GM19455 (cell line): Measurements from ENCODE around the gene NOS1AP.

ENCODE experiments used
- ATAC-seq: cut with Tn5 transposase; IDR thresholded peaks from one replicate; pipeline ENCODE4 v1.9.1; 2021; ENCODE audit not compliant: unreplicated experiment

Gene NOS1AP

DNA sequence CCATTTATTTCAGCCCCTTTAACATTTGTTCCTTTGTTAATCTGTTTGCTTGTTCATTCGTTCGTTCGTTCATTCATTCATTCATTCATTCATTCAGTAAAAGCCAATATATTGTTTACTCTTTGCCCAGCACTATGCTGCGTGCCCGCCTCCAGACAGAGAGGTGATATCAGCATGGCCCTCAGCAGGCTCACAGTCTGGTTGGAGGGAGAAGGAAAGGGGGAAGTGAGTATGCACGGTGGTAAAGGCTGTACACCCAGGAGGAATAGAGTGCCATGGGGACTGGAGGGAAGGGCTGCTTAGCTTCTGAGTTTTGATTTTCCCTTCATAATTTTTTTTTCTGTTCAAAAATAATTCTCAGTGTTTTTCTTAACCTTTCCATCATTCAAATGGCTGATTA is 144.7 kb downstream of the NOS1AP start:
- no peak for ATAC-seq

DNA sequence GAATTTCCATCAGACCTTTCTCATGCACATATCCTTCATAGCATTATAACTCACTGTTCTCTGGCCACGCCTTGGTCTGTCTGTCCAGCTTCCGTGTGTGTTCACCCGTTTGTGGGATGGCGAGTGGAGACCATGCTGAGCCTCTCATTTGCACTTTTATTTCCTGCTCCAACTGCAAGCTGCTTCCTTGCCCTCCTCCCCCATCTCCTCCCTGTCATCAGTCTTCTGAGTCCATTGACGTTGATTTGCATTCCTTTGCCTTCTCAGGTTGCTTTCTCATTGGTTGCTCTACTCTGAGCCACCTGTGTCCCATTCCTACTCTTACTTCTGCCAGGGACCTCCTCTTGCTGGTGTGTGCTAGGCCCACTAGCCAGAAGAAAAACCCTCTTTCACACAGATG is 146.4 kb downstream of the NOS1AP start:
- no peak for ATAC-seq

DNA sequence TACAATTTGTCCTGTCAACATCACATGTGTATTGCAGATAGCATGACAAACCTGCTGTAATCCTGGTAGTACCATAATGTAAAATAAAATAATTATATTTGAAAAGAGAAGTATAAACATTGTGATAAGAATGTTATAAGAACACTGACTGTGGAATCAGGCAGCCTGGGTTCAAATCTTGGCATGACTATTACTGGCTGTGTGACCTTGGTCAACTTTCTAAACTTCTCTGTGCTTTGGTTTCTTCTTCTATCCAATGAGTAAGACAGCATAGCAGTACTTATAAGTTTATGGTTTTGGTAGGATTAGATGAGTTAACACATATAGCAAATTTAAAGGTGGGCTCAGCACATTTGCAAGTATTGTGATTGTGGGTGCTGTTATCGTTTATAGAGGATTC is 147.1 kb downstream of the NOS1AP start:
- ATAC-seq: no peak

DNA sequence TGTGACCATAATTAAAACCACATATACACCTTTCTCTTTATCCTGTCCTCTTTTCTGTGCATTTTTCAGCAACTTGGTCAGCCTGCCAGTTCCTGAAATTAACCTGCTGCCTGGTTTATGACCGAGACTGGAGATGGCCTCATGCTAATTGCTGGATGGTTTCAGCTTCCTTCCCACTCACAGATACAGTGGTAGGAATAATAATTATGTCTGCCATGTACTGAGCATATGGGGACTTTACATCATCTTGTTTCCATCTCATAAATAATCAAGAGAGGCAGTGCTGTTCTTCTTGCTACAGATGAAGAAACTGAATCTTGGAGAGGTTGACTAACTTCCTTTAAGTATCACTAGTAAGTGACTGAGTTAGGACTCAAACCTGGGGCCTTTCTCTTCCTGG is 148.2 kb downstream of the NOS1AP start:
- ATAC-seq: no peak

DNA sequence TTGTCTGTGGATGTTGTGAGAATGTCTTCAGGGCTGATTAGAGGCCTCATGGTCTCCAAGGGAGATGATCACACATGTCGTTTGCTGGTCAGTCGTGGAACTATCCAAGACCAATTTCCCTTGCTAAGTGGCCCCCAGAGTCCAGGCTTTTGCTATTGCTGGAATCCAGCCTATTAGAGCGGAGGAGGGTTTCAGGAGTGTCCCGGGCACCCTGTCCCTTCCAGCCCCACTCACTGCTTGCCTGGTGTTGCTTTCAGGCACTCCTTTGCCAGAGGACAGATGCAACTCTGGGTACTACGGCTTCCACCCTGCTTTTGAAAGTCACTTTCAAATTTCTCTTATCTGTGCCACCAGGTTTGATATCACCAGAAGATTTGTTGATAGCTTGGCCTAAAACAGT is 149.1 kb downstream of the NOS1AP start:
- ATAC-seq: no peak

DNA sequence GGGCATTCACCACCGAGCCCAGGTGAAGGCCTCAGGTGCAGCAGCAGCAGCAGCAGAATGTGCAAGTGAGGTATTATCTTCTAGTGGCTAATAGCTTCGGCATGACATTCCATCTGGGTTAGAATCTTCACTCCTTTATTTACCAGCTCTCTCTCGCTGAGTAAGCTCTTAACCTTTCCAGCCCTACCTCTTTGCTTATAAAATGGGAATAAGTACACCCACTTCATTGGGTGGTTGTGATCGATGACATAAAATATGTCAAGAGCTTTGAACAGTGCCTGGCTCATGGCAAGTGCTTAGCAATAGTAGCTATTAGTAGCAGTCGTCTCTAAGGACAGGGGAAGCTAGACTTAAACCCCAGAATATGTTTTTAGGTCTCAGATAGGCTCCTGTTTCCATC is 149.5 kb downstream of the NOS1AP start:
- ATAC-seq: no peak

DNA sequence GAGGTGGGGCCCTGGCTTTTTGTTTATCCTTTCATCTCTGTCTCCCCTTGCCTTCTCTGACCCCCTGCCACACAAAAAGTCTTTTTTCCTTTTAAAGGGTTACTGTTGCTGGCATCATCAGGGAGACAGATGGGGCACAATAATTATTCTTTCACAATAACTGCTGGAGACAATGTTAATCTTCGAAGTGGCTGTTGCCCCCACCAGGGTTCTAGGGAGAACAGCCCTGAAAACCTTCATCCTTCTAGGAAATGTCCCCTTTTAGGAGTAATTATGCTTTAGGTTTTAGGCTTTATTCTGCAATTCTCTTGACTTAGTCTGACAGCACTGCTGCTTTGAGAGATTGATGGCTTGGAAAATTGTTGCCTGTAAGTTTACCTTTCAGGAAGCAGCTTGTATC is 150.0 kb downstream of the NOS1AP start:
- ATAC-seq: no peak

DNA sequence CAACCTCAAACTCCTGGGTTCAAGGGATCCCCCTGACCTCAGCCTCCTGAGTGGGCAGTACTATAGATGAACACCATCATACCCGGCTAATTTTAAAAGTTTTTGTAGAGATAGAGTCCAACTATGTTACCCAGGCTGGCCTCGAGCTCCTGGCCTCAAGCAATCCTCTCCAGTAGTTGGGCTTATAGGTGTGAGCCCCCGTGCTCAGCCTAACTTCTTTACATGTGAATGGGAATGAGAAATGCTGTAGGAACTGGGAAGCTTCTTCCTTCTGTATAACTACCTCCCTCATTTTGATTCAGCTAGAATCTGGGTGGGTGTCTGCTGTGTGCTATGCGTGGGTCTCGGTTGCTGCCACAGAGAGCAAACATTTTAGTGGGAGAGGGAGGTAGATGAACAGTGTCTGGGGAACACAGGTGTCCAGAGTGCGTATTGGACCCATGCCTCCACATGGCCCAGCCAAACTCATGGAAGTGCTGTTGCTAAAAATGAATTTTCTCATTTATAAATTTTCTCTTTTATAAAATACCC is 150.6 kb downstream of the NOS1AP start:
- ATAC-seq: no peak

DNA sequence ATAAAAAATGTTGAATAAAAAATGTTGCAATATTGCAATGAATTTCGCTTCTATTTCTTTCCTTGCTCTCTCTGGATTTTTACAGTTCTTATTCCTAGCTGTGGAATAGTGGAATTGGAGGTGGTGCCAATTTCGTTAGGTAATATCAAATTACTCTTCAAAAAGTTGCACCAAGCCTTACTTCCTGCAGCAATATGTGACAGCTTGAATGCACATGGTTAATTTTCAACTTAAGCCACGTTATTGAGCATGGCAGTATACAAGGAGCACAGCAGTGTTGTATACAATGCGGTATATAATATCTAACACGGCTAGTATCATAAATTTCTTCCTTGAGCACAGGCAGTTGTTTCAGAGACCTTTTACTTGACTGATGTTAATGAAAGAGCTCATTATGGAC is 152.5 kb downstream of the NOS1AP start:
- ATAC-seq: no peak

DNA sequence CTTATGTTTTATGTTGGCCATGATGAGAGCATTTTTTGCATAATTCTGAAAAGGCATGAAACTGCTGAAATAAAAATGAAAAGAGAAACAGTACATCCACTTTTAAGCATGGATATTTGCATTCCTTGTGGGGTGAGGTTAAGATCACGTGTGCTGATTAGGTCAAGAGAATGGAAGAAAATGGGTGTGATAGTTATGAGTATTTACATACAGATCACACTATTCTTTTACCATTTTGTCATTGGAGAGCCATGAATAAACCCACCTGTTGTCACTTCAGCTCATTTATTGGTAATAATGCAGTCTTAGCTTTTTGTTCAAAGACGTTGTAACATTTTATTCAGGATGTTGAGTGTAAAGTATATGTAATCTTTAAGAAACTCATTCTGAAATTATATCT is 153.2 kb downstream of the NOS1AP start:
- no peak for ATAC-seq

DNA sequence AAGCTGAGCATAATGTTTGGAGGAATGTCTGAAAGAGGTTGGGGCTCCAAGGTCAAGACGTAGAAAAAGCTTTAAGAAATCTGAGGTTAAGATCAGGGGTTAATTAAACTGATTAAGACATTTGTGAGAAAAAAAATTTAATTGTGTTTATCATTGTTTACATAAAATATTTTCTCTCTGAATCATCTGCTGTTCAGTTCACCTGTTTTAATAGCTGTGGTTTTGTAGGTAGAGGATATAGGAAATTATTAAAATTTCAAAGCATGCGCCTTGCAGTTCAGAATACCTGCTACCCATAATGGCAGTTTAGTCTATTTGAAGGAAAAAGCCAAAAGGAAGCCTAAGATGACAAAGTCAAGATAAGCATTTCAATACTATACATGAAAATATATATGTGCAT is 154.0 kb downstream of the NOS1AP start:
- ATAC-seq: no peak

DNA sequence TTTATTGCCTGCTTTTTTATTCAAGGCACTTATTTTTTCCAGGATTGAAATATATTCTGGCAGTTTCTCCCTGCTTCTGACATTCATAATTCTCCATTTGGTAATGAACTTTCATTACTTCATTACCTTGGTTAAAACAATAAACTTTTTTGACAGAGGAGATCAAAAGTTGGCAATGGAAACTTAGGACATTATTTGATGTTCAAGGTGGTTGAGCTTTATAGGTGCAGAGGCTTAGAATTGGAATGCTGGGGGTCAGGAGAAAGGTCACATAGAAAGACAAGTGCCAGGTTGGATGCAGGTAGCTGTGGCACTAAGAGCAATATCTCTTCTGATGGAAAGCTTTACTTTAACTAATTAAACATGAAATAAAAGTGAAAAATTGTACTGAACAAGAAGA is 154.8 kb downstream of the NOS1AP start:
- no peak for ATAC-seq

DNA sequence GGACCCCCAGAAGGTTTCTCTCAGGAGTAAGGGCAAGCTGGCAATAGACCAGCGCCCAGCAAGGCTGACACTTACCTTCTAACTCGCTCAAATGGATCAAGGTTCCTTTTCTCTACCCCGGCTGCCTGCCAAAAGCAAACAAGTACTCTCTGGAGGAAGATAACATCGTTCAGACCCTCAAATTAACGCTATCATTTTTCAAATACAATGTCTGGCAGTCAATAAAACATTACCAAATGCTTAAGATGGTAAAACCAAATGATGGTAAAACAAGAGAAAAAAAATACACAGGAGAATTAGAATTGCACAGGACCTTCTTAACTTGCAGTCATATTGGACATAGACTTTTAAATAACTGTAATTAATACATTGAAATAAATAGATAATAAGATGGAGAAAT is 159.1 kb downstream of the NOS1AP start:
- ATAC-seq: no peak

DNA sequence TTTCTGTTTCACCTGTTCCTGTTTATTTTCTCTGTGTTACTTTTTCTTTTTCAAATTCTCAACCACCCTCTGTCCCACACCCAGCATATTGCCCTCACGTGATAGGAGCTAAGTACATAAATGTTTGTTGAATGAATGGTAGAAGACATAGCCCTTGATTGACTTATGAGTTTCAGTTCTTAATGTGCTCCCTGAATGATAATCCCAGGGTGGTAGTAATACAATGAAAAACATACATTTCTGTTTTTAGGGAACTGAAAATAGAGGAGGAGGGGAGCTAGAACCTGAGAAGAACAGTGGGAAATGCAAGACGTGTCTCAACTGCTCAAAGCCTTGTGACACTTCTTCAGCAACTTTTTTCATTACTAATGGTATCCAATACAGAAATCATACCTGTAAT is 160.1 kb downstream of the NOS1AP start:
- no peak for ATAC-seq

DNA sequence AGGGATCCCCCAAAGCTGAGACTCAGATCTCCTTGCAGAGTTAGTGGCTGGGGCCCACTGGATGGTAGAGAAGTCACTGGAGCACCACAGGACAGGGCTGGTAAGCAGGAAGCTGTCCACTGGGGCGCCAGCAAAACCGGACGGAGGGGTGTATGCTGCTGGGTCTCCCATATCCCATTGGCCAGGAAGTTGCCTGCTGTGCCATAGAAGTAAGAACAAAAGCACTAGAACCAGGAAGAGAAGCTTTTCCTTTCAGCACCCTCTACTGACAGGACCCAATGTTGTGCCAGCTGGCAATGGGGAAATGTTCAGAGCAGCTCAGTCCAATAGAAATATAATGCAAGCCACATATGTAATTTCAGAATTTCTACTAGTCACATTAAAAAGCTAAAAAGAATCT is 160.6 kb downstream of the NOS1AP start:
- no peak for ATAC-seq

DNA sequence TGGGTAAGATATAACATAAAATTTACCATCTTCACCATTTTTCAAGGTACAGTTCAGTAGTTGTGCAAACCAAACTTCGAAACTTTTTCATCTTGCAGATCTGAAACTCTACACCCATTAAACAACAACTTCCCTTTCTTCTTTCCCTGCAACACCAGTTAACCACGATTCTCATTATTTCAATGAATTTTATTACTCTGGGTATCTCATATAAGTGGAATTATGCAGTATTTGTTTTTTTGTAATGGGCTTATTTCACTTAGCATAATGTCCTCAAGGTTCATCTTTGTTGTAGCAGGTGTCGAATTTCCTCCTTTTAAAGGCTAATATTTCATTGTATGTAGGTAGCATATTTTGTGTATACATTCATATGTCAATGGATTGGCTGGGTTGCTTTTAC is 161.0 kb downstream of the NOS1AP start:
- ATAC-seq: no peak

DNA sequence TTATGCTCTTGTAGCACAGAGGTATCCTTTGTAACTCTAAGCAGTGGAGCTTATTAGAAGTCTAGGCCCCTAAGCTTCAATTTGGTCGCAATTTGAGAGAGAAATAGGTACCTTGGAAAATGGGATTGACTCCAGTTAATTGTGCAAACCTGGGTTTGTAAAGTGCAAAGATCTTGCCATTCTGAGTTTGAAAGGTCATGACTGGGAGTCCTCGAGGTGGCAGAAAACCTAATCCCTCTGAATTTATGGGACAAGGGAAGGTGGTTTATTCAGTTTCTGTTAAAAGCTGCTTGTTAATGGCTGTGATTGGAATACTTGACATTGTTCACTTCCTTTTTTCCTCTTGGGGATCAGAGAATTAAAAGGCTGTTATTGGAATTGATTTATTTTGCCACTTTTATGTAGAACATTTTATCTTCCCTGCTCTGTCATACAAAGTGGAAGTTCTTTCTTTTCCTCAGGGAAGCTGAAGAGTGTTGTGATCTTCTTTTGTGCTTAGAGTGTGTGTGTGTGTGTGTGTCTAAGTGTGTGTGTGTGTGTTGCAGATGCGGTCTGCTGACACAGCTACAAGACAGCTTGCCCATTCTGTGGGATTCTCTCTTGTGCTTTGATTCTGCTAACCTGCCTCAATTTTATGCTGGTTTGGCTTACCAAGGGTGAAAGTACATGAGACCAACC is 162.7 kb downstream of the NOS1AP start:
- no peak for ATAC-seq

DNA sequence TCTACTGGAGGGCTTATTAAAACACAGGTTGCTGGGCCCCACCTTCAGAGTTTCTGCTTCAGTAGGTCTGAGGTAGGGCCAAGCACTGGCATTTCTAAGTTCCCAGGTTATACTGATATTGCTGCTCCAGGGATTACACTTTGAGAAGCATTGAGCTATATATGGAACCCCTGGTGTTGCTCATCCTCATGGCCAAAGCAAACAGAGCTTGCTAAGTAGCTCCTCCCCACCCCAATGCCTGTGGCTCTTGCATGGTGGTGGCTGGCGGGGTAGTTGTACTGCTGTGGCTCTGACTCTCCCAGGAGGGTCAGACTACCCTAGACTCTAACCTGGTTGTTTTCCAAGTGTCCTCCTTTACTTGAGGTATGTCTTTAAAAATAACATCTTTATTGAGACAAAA is 163.6 kb downstream of the NOS1AP start:
- ATAC-seq: no peak

DNA sequence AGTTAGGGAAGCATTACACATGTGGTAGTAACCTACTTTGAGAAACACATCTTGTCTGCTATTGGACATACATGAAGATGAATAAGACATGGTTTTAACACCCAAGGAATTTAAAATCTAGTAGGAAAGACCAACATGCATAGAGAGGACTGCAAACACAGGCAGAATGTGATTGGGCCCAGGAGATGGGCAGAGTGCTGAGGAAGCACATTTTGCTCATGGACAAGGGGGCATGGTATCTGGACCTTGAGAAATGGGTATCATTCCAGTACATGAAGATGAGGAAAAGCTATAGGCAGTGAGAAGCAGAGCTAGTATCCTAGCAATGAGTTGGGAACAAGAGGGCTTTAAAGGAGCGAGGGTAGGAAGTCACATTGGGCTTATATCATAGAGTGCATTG is 164.4 kb downstream of the NOS1AP start:
- ATAC-seq: no peak

DNA sequence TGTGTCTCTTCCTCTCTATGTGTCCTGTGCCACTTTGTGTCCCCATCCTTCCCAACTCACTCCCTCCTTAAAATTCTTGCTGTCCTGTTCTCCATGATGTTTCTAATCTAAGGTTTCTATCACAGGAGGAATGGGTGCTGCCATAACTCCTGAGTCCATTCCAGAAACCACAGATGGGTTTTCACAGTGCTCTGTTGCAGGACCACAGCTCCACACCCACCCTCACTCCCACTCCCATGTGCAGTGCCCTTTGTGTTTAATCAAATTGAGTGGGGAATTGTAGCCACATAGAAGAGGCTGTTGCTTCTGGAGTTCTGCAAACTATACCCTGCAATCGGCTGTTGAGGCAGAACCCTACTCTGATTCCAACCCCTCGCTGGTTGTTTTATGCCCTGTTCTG is 165.1 kb downstream of the NOS1AP start:
- ATAC-seq: no peak

DNA sequence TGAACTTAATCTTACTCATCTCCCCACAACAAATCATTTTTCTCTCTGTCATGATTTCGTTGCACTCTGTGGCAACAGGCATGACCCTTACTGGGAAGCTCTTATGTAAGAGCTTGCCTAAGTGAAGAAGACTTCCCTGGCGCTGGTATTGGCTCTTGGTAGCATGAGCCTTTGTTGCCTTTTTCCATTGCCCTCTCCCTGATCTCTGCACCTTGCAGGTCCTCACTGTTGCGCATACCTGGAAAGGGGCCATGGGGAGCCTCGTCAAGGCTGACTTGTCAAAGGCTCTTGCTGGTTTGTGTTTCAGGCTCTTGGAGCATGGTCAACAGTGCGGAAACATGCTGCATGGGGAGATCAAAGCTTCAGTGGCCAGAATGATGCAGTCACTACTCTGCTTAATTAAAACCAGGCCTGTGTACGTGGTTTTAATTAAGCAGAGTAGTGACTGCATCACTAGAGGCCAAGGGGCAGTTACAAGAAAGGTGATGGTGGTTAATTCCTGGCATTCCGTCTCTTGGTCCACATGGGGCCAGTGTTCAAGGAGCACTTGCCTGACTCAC is 165.8 kb downstream of the NOS1AP start:
- ATAC-seq: no peak

DNA sequence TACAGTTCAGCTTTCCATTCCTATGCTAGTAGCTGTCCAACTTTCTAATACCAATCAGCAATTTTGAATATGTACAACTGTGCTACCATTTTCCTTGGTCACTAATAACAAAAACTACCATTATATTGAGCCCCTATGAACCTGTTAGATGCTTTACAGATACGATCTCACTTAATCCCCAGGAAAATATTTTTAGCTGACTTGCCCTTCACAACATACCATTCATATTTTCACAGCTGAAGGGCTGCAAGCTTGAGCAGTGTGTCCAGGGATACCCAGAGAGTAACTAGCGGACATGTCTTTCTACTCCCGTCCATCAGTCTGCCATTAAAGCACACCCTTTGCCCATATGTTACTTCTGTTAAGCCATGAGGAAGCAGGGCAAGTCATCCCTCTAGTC is 166.7 kb downstream of the NOS1AP start:
- ATAC-seq: no peak

DNA sequence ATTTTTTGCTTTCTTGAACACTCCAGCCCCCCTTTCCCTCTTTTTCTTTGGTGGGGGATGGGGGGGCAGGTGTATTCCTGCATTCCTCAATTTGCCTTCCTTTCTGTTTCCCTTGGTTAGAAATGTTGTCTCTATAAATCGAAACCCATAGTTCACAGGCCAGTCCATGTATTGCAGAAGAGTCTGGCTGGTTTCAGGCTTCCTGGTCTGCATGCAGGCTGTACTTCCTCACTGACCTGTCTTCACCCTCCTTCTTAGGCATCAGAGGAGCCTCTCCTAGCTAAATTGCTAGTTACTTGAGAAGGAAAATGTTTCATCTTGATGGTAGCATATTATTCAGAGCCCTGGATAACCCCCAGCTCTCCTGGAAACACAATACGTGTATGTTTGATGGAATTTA is 167.1 kb downstream of the NOS1AP start:
- ATAC-seq: no peak
